GM21423 (cell line): ENCODE measurements around the gene SMIM35.

ENCODE experiments used
- ATAC-seq: cut with Tn5 transposase; IDR thresholded peaks from one replicate; pipeline ENCODE4 v1.9.1; 2021; ENCODE audit warnings: mild to moderate bottlenecking, moderate library complexity; ENCODE audit not compliant: unreplicated experiment

Gene SMIM35

GRCh38 chr11:117969160-117969991 lies 117.4 kb downstream of the SMIM35 start:
- no peak for ATAC-seq

DNA sequence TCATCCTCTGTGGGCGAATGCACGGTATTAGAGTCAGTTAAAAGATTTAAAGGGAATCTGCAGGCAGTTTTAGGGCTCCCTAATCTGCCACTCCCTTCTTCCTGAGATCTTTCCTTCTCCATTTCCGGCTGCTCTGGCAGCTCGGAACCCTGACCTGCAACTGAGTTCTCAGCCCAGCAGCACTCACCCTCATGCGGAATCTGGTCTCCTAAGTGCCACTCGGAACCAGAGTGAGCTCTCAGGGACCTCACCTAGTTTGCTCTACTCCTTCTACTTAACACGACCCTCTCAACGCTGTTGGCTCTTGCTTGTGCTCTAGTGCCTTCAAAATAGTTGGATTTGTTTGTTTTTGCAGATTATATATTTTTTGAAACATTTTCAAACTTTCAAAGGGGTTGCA lies 119.9 kb downstream of the SMIM35 start:
- no peak for ATAC-seq

DNA sequence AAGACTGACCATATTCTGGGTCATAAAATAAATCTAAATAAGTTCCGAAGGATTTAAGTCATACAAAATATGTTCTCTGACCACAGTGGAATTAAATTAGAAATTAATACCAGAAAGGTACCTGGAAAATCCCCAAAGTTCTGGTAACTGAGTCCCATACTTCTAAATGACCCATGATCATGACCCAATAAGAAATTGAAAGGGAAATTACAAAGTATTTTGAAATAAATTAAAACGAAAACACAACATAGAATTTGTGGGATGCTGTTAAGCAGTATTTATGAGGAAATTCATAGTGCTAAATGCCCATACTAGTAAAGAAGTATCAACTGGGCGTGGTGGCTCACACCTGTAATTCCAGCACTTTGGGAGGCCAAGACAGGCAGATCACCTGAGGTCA lies 123.9 kb downstream of the SMIM35 start:
- no peak for ATAC-seq

DNA sequence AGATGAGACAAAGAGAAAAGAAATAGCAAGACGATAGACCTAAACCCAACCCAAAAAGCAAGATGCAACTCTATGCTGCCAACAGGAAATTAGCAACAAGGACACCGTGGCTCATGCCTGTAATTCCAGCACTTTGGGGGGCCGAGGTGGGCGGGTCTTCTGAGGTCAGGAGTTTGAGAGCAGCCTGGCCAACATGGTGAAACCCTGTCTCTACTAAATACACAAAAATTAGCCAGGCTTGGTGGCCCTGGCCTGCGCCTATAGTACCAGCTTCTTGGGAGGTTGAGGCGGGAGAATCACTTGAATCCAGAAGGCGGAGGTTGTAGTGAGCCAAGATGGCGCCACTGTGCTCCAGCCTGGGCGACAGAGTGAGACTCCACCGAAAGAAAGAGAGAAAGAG lies 124.9 kb downstream of the SMIM35 start:
- ATAC-seq = no peak

GRCh38 chr11:117960406-117960805 lies 126.4 kb downstream of the SMIM35 start:
- no peak for ATAC-seq

- no peak for ATAC-seq
Measured at GRCh38 chr11:117959438-117960149, 127.2 kb downstream of the SMIM35 start.

DNA sequence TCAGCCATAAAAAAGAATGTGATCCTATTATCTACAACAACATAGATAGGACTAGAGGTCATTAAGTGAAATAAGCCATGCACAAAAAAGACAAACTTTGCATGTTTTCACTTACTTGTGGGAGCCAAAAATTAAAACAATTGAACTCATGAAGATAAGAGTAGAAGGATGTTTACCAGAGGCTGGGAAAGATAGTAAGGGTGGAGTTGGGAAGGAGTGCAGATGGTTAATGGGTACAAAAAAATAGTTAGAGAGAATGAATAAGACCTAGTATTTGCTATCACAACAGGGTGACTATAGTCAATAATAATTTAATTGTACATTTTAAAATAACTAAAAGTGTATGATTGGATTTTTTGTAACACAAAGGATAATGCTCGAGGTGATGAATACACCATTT lies 127.8 kb downstream of the SMIM35 start:
- ATAC-seq = no peak
